ENCODE results near the gene ZNF428. TPM values are rescaled to one million over a fixed set of nuclear protein-coding genes. Genes with fewer than 3 reads are reported as not detected.

ZNF428 gene, protein sequence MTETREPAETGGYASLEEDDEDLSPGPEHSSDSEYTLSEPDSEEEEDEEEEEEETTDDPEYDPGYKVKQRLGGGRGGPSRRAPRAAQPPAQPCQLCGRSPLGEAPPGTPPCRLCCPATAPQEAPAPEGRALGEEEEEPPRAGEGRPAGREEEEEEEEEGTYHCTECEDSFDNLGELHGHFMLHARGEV
- polyA plus RNA-seq: 10 to 100 TPM; 20.4 to 27.3 TPM

GRCh38 chr19:43619262-43620060, at the start of gene ZNF428:
Gene ZNF428, minus strand, starts transcription at chr19:43619629. Its CDS starts 5,325 bp downstream, at chr19:43614304.
- Histone ChIP-seq H3K27ac (ENCODE audit: low read depth in 2 of 2, low read length in 1 of 2) (peak within 1 kb of the TSS; percentile 90), H3K27me3 (ENCODE audit: control insufficient read depth in 1 of 2, insufficient read depth in 2 of 2, low read length in 2 of 2) (no peaks in the 10 kb centered on the region), H3K4me3 (ENCODE audit: low read depth in 1 of 2, low read length in 2 of 2) (peak within 1 kb of the TSS; percentile 69 to 76), H3K9me3 (ENCODE audit: control insufficient read depth in 2 of 2, insufficient read depth in 1 of 2, low read depth in 1 of 2, low read length in 1 of 2) (no peaks in the 10 kb centered on the region), H3K36me3 (ENCODE audit: control insufficient read depth in 2 of 2, insufficient read depth in 2 of 2, low read length in 1 of 2) (no peaks in the 10 kb centered on the region), H3K4me1 (ENCODE audit: control insufficient read depth in 2 of 2, insufficient read depth in 2 of 2, low read length in 1 of 2) (peaks cover 4 to 6% of the 10 kb centered on the region in 2 donors)
- 0 to 1% methylated on average over 61 to 81 of the region's 81 CpGs for WGBS, 2 donors

GRCh38 chr19:43668406-43669109, 49.1 kb upstream of the ZNF428 start:
- H3K4me1 ChIP-seq (ENCODE audit: control insufficient read depth in 2 of 2, insufficient read depth in 2 of 2, low read length in 1 of 2): peaks cover 0 to 2% of the 10 kb centered on the region in 2 donors
- H3K9me3 ChIP-seq (ENCODE audit: control insufficient read depth in 2 of 2, insufficient read depth in 1 of 2, low read depth in 1 of 2, low read length in 1 of 2): no peaks in the 10 kb centered on the region
- WGBS, 2 donors: 0 to 1% methylated on average over 44 of the region's 44 CpGs

GRCh38 chr19:43667876-43668405, 48.5 kb upstream of the ZNF428 start:
- Histone ChIP-seq H3K27ac (ENCODE audit: low read depth in 2 of 2, low read length in 1 of 2) (peak overlapping the region in 1 of 2 donors; percentile 81), H3K4me3 (ENCODE audit: low read depth in 1 of 2, low read length in 2 of 2) (peak overlapping the region; percentile 7 to 54), H3K36me3 (ENCODE audit: control insufficient read depth in 2 of 2, insufficient read depth in 2 of 2, low read length in 1 of 2) (peaks cover 0 to 2% of the 10 kb centered on the region in 2 donors), H3K9me3 (ENCODE audit: control insufficient read depth in 2 of 2, insufficient read depth in 1 of 2, low read depth in 1 of 2, low read length in 1 of 2) (no peaks in the 10 kb centered on the region), H3K4me1 (ENCODE audit: control insufficient read depth in 2 of 2, insufficient read depth in 2 of 2, low read length in 1 of 2) (peaks cover 0 to 2% of the 10 kb centered on the region in 2 donors), H3K27me3 (ENCODE audit: control insufficient read depth in 1 of 2, insufficient read depth in 2 of 2, low read length in 2 of 2) (no peaks in the 10 kb centered on the region)
- WGBS, 2 donors: 8 to 12% methylated on average over 29 of the region's 29 CpGs

More at GRCh38 chr19:43668406-43669109, 49.1 kb upstream of the ZNF428 start:
- peak overlapping the region; percentile 51 to 56 for H3K4me3 ChIP-seq (ENCODE audit: low read depth in 1 of 2, low read length in 2 of 2)
- peaks cover 0 to 2% of the 10 kb centered on the region in 2 donors for H3K36me3 ChIP-seq (ENCODE audit: control insufficient read depth in 2 of 2, insufficient read depth in 2 of 2, low read length in 1 of 2)
- peak overlapping the region; percentile 92 for H3K27ac ChIP-seq (ENCODE audit: low read depth in 2 of 2, low read length in 1 of 2)
- H3K27me3 ChIP-seq (ENCODE audit: control insufficient read depth in 1 of 2, insufficient read depth in 2 of 2, low read length in 2 of 2): no peaks in the 10 kb centered on the region

GRCh38 chr19:43667126-43667875, 47.9 kb upstream of the ZNF428 start:
- peak overlapping the region in 1 of 2 donors; percentile 81 for H3K27ac ChIP-seq (ENCODE audit: low read depth in 2 of 2, low read length in 1 of 2)
- peak overlapping the region; percentile 7 to 54 for H3K4me3 ChIP-seq (ENCODE audit: low read depth in 1 of 2, low read length in 2 of 2)
- H3K4me1 ChIP-seq (ENCODE audit: control insufficient read depth in 2 of 2, insufficient read depth in 2 of 2, low read length in 1 of 2): peaks cover 0 to 2% of the 10 kb centered on the region in 2 donors
- no peaks in the 10 kb centered on the region for H3K27me3 ChIP-seq (ENCODE audit: control insufficient read depth in 1 of 2, insufficient read depth in 2 of 2, low read length in 2 of 2)
- H3K36me3 ChIP-seq (ENCODE audit: control insufficient read depth in 2 of 2, insufficient read depth in 2 of 2, low read length in 1 of 2): peaks cover 0 to 2% of the 10 kb centered on the region in 2 donors
- H3K9me3 ChIP-seq (ENCODE audit: control insufficient read depth in 2 of 2, insufficient read depth in 1 of 2, low read depth in 1 of 2, low read length in 1 of 2): no peaks in the 10 kb centered on the region
- WGBS, 2 donors: 62 to 64% methylated on average over 26 of the region's 26 CpGs

DNA sequence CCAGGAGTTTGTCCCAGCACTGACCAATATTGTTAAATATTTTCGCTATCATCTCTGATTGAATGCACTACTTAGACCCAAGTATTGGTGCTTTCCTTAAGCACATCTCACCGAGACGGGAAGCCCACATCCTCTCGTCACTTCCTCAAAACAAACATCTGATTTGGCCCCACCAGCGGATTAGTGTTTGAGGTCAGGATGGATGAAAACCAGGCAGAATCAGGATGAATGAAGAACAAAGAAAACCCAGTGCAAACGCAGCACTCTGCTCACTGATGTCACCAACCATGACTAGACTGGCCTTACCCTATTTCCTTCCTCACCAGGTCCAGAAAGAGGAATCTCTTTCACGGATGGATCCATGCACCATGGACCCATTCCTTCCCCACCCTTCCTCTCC, 44.6 kb upstream of the ZNF428 start:
- no peak overlapping the region for H3K27ac ChIP-seq (ENCODE audit: low read depth in 2 of 2, low read length in 1 of 2)
- peaks cover 0 to 2% of the 10 kb centered on the region in 2 donors for H3K36me3 ChIP-seq (ENCODE audit: control insufficient read depth in 2 of 2, insufficient read depth in 2 of 2, low read length in 1 of 2)
- H3K27me3 ChIP-seq (ENCODE audit: control insufficient read depth in 1 of 2, insufficient read depth in 2 of 2, low read length in 2 of 2): no peaks in the 10 kb centered on the region
- H3K4me3 ChIP-seq (ENCODE audit: low read depth in 1 of 2, low read length in 2 of 2): no peak overlapping the region
- H3K9me3 ChIP-seq (ENCODE audit: control insufficient read depth in 2 of 2, insufficient read depth in 1 of 2, low read depth in 1 of 2, low read length in 1 of 2): no peaks in the 10 kb centered on the region
- 61 to 62% methylated on average over 7 of the region's 7 CpGs for WGBS, 2 donors
- peaks cover 0 to 2% of the 10 kb centered on the region in 2 donors for H3K4me1 ChIP-seq (ENCODE audit: control insufficient read depth in 2 of 2, insufficient read depth in 2 of 2, low read length in 1 of 2)

GRCh38 chr19:43662487-43662886, 43.1 kb upstream of the ZNF428 start:
- Histone ChIP-seq H3K4me3 (ENCODE audit: low read depth in 1 of 2, low read length in 2 of 2) (no peak overlapping the region), H3K9me3 (ENCODE audit: control insufficient read depth in 2 of 2, insufficient read depth in 1 of 2, low read depth in 1 of 2, low read length in 1 of 2) (peaks cover 0 to 2% of the 10 kb centered on the region in 2 donors), H3K27me3 (ENCODE audit: control insufficient read depth in 1 of 2, insufficient read depth in 2 of 2, low read length in 2 of 2) (no peaks in the 10 kb centered on the region), H3K36me3 (ENCODE audit: control insufficient read depth in 2 of 2, insufficient read depth in 2 of 2, low read length in 1 of 2) (peaks cover 0 to 2% of the 10 kb centered on the region in 2 donors), H3K4me1 (ENCODE audit: control insufficient read depth in 2 of 2, insufficient read depth in 2 of 2, low read length in 1 of 2) (no peaks in the 10 kb centered on the region), H3K27ac (ENCODE audit: low read depth in 2 of 2, low read length in 1 of 2) (no peak overlapping the region)
- 93 to 96% methylated on average over 6 of the region's 6 CpGs for WGBS, 2 donors

DNA sequence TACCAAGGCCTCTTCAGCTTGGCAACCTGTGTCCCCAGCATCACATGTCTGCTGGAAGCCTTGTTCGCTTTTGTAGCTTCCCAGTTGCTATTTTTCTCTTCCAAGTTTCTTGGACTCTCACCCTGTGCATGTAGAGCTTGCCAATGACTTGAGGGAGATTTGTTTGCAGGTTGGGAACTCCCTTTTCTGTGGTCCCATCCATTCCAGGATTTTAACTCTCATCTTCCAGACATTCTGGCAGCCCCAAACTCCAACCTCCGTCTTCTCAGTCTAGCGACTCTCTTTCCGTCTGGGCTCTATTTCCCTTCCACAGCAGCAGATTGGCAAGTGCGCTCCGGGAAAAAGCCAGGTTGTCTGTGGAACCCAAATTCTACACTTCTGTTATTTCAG, 41.5 kb upstream of the ZNF428 start:
- Histone ChIP-seq H3K9me3 (ENCODE audit: control insufficient read depth in 2 of 2, insufficient read depth in 1 of 2, low read depth in 1 of 2, low read length in 1 of 2) (peaks cover 0 to 2% of the 10 kb centered on the region in 2 donors), H3K4me3 (ENCODE audit: low read depth in 1 of 2, low read length in 2 of 2) (no peak overlapping the region), H3K36me3 (ENCODE audit: control insufficient read depth in 2 of 2, insufficient read depth in 2 of 2, low read length in 1 of 2) (peaks cover 0 to 6% of the 10 kb centered on the region in 2 donors), H3K27ac (ENCODE audit: low read depth in 2 of 2, low read length in 1 of 2) (no peak overlapping the region), H3K4me1 (ENCODE audit: control insufficient read depth in 2 of 2, insufficient read depth in 2 of 2, low read length in 1 of 2) (no peaks in the 10 kb centered on the region), H3K27me3 (ENCODE audit: control insufficient read depth in 1 of 2, insufficient read depth in 2 of 2, low read length in 2 of 2) (no peaks in the 10 kb centered on the region)
- WGBS, 2 donors: 69 to 79% methylated on average over 6 of the region's 6 CpGs

GRCh38 chr19:43660301-43660970, 41.0 kb upstream of the ZNF428 start:
- Histone ChIP-seq H3K9me3 (ENCODE audit: control insufficient read depth in 2 of 2, insufficient read depth in 1 of 2, low read depth in 1 of 2, low read length in 1 of 2) (peaks cover 0 to 2% of the 10 kb centered on the region in 2 donors), H3K27ac (ENCODE audit: low read depth in 2 of 2, low read length in 1 of 2) (no peak overlapping the region), H3K36me3 (ENCODE audit: control insufficient read depth in 2 of 2, insufficient read depth in 2 of 2, low read length in 1 of 2) (peaks cover 0 to 6% of the 10 kb centered on the region in 2 donors), H3K27me3 (ENCODE audit: control insufficient read depth in 1 of 2, insufficient read depth in 2 of 2, low read length in 2 of 2) (no peaks in the 10 kb centered on the region), H3K4me3 (ENCODE audit: low read depth in 1 of 2, low read length in 2 of 2) (no peak overlapping the region), H3K4me1 (ENCODE audit: control insufficient read depth in 2 of 2, insufficient read depth in 2 of 2, low read length in 1 of 2) (no peaks in the 10 kb centered on the region)
- 79 to 81% methylated on average over 7 of the region's 7 CpGs for whole genome bisulfite sequencing, 2 donors

Measured in esophagus (tissue), 2 donors.